ENCODE data around the gene TPMT.
A peak's percentile ranks its signal among the peaks of the same experiment; 100 is the strongest.
"Not testable (repeated sequence)": the region's sequence is repeated elsewhere in the genome, so short reads cannot be mapped to it uniquely, and the experiment has no call there.

Gene TPMT

DNA sequence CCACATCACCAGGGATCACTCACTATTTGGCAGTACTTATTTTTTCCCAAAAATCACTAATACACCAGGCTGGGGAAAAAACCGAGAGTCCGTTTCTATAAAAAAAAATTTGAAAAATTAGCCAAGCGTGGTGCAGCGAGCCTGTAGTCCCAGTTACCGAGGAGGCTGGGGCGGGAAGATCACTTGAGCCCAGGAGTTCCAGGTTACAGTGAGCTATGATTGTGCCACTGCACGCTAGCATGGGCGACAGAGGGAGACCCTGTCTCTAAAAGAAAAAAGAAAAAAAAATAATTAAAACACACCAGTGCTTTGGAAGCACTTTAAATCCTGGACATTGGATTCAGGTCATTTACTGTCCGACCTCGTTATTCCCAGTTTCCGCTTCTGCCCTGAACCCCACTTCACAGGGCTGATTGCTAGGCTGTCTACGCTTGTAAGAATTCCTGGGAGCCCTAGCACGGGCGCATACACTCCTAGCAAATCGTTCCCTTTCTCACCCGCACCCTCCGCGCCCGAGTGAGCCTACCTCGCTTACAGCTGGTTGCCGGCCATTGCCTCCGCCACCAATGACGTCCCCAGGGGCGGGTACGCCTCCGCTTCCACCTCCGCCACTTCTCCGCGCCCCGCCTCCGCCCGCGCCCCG lies at the start of gene TPMT:
TSS of gene TPMT (minus strand) at position 571 of the 643 bp plus-strand sequence. CDS start 5,950 bp downstream, outside the sequence.
- no peak for DNase-seq

DNA sequence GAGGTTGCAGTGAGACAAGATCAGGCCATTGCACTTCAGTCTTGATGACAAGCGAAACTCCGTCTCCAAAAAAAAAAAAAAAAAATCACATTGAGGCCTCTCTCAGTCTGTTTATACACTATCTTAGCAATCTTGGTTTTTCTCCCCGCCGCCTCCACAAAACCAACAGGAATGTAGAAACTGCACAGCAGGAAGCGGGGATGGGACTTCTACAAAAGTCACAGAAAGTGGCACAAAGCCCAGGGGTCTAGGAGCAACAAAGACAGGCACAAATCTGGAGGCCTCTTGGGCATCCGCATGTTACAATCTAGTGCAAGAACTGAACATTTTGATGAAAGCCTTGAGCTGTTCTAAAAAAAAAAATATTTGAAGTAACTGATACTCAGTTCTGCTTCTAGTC lies 48.9 kb upstream of the TPMT start:
- no peak for DNase-seq

DNA sequence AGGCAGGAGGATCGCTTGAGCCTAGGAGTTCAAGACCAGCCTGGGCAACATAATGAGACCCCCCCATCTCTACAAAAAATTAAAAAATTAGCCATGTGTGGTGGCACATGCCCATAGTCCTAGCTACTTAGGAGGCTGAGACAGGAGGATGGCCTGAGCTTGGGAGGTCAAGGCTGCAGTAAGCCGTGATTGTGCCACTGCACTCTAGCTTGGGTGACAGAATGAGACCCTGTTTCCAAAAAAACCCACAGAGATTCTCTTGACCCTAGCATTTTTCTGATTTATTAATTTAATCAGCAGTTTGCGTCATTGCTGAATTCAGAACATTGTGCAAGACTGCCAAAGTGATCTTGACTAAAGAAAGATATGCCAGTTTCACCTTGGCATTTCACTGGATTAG lies 37.1 kb upstream of the TPMT start:
- no peak for DNase-seq

DNA sequence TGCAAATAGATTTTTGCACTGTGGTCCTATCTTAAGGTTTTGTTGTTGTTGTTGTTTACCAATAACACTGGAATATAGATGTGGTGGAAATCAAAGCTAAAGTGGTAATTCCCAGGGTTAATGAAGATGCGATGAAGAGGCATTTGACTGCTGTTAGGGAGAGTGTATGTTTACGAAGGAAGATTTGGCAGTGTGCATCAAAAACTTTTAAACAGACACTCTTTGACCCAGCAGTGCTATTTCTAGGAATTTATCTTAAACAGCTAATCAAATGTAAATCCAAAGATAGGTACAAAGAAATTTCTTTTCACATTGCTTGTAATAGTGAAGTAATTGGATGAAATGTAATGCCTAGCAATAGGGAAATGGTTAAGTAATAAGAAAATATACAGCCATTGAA lies 34.3 kb upstream of the TPMT start:
- no peak for DNase-seq

GRCh38 chr6:18187701-18188100 lies 32.8 kb upstream of the TPMT start:
- no peak for DNase-seq

- DNase-seq, result peak; percentile 54
Observed at GRCh38 chr6:18186540-18187250, 31.8 kb upstream of the TPMT start.

GRCh38 chr6:18186033-18186432 lies 31.2 kb upstream of the TPMT start:
- DNase-seq, result no peak

DNA sequence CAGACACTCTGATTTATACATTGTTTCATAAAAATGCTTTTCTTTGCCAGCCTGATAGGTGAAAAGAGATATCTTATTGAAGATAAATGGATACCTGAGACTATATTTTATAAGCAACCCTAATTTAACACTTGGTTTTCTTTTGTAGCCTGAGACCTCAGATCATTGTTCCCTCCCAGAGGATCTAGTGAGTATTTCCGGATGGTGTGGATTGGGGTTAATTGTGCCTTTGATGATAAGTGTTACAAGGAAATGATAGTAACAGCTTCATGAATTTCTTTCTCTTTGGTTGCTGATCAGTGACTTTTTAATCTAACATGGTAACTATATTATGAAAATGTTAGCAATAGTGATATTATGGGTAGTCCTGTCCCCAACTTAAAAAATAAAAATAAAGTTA lies 30.7 kb upstream of the TPMT start:
- no peak for DNase-seq

- DNase-seq, result no peak
Observed at GRCh38 chr6:18183766-18184165, 28.9 kb upstream of the TPMT start.

DNA sequence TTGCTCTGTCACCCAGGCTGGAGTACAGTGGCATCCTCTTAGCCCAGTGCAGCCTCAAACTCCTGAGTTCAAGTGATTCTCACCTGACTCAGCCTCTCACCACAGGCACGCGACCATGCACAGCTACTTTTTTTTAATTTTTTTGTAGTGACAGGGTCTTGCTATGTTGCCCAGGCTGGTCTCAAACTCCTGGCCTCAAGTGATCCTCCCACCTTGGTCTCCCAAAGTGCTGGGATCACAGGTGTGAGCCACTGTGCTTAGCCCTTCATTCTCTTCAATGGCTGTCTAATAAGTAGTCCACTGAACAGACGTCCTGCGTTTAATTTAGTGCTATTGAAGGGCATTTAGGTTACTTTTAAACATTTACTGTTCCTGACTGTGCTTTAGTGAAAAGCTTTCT lies 27.7 kb upstream of the TPMT start:
- no peak for DNase-seq

DNA sequence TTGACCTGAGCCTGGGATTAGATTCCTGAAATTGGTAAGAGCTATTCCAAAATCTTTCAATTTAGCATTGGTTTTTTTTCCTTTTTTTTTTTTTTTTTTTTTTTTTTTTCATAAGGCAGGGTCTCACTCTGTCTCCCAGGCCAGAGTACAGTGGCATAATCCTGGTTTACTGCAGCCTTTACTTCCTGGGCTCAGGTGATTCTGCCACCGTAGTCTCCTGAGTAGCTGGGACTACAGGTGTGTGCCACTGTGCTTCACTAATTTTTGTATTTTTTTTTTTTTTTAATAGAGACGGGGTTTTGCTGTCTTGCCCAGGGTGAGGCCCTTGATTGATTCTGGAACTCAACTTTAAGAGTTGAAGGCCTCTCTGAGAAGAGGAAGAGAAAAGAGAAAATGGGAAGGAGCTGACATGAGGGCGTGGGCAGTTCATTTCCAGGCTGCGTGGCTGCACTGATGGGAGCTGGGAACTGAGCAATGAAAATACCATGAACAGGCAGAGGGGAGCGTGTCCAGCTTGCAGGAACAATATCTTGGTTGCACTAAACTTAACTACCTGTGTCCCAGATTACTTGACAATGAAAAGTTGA lies 25.0 kb upstream of the TPMT start:
- DNase-seq, result no peak

DNA sequence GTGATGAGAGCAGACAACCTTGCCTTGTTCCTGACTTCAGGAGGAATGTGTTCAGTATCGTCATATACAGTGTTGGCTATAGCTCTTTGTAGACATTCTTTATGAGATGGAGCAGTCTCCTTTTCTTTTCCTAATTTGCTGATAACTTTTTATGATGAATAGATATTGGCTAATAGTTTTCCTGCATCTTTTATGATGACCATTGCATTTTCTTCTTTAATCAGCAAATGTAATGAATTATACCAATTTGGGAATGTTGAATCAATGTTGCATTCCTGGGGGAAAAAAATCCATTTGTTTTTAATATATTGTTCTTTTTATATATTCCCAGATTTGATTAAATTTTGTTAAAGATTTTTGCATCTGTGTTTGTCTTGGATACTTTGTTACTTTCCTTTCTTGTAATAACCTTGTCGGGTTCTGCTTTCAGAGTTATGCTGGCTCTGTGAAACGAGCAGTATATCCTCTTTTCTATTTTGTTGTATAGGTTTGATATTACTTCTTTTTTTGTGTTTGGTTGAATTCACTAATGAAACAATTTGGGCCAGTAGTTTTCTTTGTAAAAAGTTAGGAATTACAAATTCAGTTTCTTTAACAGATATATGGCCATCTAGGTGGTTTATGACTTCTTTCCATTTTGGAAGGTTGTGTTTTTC lies 24.2 kb upstream of the TPMT start:
- no peak for DNase-seq

GRCh38 chr6:18177286-18177965 lies 22.5 kb upstream of the TPMT start:
- no peak for DNase-seq

DNA sequence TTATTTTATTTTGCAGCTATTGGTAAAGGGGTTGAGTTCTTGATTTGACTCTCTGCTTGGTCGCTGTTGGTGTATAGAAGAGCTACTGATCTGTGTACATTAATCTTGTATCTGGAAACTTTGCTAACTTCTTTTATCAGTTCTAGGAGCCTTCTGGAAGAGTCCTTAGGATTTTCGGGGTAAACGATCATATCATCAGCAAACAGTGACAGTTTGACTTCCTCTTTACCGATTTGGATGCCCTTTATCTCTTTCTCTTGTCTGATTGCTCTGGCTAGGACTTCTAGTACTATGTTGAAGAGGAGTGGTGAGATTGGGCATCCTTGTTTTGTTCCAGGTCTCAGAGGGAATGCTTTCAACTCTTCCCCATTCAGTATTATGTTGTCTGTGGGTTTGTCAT lies 21.3 kb upstream of the TPMT start:
- not testable (repeated sequence) for DNase-seq

DNA sequence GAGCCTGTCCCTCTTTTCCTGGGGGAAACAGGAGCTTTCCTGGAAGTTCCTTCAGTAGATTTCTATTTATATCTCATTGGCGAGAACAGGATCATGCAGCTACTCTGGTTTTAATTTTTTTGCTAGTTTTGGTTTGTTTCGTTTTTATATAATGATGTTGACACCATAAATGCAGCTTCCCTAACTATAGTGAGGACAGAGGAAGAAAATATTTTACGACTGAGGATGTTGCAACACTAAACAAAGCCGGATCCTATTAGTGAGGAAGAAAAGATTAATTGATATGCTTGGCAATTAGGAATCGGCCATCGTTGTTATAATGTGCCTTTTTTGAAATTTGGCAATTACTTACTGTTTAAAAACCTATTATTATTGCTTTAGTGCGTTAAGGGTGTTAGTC lies 17.0 kb upstream of the TPMT start:
- no peak for DNase-seq

DNA sequence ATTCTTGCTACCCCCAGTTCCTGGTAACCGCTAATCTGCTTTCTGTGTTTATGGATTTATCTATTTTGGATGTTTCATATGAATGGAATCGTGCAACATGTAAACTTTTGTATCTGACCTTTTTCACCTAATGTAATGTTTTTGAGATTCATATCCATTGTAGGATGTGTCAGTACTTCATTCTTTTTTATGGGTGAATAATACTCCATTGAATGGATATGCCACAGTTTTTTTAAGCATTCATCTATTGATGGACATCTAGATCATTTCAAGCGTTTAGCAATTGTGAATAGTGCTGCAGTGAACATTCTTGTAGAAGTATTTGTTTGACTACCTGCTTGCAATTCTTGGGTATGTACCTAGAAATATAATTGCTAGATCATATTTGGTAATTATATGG lies 13.4 kb upstream of the TPMT start:
- no peak for DNase-seq

DNA sequence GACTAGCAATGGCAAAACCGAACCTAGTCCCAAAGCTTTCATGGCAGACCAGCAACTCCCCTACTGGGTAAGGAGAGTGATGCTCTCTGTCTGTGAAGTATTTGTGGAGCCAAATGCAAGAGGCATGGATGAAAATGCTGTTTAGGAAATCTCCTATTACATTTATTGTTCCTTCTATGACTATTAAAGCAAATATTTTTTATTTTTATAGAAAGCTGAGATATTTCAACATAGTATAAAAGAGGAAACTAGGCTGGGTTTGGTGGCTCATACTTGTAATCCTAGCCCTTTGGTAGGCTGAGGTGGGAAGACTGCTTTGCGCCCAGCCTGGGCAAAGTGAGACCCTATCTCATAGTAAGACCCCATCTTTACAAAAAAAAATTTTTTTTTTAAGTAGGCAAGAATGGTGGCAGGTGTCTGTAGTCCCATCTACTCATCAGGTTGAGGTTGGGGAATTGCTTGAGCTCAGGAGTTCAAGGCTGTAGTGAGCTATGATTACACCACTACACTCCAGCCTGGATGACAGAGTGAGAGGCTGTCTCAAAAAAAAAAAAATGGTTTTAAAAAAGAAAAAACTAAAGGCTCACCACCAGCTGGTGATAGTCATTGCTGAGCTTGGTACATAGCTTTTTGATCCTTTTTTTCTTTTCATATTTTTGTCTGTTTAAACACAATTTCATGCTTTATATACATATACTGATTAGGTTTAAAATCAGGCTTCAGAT lies 11.6 kb upstream of the TPMT start:
- DNase-seq, result no peak

- no peak for DNase-seq
Observed at GRCh38 chr6:18165751-18166150, 10.9 kb upstream of the TPMT start.

GRCh38 chr6:18162401-18162800 lies 7.5 kb upstream of the TPMT start:
- no peak for DNase-seq

DNA sequence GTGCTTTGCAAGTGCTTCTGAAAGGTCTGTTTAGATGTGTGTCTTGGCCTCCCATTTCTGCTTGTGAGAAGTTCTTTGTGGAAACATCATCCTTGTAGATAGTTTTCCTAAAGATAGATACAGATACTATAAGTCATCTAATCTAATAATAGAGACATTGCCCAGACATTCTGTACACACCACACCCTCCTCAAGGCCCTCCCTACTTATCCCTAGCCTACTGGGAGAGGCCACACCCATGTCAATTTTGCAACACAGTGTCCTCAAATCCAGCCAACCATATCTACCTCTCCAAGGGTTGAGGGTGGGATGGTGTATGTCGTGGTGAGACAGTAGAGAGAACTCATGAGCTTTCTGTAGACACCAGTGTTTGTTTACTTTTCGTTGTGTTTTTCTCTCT lies 6.6 kb upstream of the TPMT start:
- DNase-seq, result no peak

GRCh38 chr6:18160911-18161310 lies 6.0 kb upstream of the TPMT start:
- DNase-seq, result no peak

DNA sequence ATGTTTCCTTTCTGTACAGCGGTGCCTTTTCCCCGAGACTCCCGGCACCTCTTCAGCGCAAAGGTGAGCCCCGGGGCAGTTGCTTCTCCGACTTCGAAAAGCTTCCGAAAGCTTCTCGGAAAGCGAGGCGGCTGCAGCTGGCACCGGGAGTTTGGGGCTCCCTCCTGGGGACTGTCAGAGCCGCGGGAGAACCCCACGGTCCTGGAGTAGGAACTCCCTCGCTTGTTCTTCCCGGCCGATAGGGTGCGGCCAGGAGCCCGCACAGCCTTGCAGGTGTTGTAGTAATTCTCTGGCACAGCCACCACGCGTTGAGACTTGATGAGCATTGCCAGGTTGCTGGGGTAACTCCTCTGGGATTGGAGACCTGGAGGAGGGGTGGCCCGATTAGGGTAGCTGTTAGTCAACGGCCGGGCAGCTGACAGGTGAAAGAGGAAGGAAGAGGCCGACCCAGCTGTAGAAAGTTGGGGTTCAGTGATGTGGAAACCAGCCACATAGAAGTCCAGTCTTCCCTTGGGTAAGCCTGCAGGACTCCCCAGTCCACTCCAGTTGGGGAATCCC lies 1.1 kb upstream of the TPMT start:
- peak; percentile 13 for DNase-seq

Data from GDM1 (cell line).